SW 1271 (cell line): ENCODE data around the gene UBALD2.
"Not testable (repeated sequence)": the region's sequence is repeated elsewhere in the genome, so short reads cannot be mapped to it uniquely, and the experiment has no call there.

Source experiments
- DNase-seq, 2 experiments: peaks; one replicate each; lab custom pipeline; 2025; lab: John Stamatoyannopoulos, UW

Gene UBALD2

DNA sequence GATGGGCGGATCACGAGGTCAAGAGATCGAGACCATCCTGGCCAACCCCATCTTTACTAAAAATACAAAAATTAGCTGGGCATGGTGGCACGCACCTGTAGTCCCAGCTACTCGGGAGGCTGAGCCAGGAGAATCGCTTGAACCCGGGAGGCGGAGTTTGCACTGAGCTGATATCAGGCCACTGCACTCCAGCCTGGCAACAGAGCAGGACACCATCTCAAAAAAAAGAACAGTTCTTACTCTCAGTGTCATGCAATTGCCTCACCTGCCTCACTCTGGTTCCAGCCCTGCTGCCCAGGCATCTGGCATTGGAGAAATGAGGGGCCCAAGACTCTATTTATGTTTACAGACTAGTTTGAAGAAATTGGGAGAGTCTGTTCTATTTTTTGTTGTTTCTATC is 20.4 kb upstream of the UBALD2 start:
- not testable (repeated sequence) for DNase-seq

DNA sequence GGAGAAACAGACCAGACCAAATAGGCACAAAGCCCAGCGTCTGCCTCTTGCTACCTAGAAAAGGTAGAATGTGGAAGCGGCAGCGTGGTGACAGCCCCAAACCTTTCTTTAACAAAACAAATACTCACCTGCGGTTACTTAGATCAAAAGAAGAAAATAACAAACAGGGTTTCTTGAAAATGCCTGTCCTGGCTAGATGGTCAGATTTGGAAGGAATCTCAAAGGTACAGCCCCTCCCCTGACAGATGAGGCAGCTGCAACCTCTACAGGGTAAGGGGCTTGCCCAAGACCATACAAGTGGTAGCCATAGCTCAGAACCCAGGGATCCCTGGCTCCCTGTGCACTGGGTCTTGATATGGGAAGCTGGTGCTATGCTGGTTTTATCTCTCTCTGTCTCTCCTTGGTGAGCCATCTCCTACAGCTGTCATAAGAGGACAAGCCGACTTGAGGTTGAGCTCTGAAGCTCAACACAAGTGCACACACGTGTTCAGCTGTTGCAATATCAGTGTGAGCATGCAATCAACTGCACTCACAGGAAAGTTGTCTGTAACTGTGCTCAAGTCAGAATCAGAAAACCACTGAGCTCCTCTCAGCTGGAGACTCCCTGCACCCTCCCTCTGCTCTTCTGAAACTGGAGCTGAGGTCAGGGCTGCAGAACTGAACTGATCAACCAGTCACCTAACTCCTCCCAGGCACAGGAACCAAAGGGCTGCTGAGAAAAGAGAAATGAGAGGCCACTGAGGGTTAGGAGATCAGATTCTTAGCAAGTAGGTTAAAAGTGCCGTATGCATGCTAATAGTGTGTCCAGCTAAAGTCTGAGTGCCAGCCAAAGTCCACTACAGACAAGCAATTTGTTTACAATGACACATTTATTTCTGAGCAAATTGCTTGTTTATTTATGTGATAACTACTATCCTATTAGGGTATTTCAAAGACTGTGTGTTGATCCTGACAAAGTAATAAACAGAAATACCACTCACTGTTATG is 18.8 kb upstream of the UBALD2 start:
- no peak for DNase-seq

DNA sequence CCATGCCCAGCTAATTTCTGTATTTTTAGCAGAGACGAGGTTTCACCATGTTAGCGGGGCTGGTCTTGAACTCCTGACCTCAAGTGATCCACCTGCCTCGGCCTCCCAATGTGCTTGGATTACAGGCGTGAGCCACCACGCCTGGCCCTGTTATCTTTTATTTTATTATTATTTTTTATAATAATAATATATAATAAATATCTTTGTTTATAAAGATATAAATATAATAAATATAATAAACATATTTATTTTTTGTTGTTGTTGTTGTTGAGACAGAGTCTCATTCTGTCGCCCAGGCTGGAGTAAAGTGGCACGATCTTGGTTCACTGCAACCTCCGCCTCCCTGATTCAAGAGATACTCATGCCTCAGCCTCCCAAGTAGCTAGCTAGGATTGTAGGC is 17.8 kb upstream of the UBALD2 start:
- DNase-seq, result no peak

DNA sequence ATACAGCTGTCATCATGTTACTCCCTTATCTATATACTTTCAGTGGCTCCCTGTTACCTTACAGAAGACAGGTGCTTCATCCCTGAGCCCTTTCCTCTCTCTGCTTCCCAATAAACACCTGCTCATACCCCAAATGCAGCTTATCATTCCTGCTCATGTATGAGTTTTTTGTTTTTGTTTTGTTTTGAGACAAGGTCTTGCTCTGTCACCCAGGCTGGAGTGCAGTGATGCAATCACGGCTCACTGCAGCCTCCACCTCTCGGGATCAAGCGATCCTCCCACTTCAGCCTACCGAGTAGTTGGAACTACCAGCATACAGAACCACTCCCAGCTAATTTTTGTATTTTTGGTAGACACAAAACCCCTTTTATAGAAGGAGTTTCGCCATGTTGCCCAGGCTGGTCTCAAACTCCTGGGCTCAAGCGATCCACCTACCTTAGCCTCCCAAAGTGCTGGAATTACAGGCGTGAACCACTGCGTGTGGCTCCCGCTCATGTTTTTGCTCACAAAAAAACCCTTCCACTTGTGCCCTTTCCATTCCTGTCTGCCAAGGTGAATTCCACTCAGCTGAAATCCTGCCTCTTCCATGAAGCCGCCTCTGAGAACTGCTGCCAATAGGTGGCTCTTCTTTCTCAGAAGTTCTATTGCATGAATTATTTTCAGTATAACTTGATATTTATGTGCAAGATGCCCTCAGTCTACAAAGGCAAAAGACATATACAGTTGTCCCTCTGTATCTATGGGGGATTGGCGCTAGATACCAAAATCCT is 16.9 kb upstream of the UBALD2 start:
- no peak for DNase-seq

DNA sequence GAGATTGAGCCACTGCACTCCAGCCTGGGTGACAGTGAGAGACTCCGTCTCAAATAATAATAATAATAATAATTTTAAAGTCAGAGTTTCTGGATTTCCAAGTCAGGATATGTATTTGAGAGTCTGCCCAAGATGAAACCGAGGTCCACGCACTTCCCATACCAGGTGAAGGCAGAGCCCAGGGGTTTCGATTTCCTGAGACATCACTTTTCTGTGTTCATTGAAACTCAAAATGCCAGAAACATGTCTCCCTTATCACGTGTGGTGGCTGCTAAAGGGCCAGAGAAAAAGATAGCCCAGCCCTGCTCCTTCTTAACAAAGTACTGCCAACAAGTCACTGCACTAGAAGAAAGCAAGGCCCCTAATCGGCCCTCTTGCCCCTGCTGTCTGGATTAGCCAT is 15.0 kb upstream of the UBALD2 start:
- DNase-seq, result no peak

DNA sequence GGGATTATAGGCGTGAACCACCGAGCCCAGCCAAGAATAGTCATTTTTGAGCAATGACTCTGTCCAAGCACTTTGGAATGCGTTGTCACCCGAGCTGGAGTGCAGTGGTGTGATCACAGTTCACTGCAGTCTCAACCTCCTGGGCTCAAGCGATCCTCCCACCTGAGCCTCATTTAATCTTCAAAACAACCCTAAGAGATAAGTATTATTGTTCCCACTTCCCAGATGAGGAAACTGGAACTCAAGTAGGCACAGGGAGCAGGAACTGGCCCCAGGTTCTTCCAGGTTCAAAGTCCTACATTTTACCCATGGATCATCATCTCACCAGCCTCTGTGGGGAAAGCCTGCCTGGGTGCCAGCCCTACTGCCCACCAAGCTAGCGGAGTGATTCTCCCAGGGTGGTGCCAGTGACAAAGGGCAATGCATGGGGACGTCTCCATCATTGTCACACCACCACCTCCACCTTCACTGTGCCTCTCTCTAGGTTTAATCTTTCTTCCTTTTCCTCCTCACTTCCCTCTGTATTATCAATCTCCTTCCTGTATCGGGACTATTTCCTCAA is 13.6 kb upstream of the UBALD2 start:
- no peak for DNase-seq

DNA sequence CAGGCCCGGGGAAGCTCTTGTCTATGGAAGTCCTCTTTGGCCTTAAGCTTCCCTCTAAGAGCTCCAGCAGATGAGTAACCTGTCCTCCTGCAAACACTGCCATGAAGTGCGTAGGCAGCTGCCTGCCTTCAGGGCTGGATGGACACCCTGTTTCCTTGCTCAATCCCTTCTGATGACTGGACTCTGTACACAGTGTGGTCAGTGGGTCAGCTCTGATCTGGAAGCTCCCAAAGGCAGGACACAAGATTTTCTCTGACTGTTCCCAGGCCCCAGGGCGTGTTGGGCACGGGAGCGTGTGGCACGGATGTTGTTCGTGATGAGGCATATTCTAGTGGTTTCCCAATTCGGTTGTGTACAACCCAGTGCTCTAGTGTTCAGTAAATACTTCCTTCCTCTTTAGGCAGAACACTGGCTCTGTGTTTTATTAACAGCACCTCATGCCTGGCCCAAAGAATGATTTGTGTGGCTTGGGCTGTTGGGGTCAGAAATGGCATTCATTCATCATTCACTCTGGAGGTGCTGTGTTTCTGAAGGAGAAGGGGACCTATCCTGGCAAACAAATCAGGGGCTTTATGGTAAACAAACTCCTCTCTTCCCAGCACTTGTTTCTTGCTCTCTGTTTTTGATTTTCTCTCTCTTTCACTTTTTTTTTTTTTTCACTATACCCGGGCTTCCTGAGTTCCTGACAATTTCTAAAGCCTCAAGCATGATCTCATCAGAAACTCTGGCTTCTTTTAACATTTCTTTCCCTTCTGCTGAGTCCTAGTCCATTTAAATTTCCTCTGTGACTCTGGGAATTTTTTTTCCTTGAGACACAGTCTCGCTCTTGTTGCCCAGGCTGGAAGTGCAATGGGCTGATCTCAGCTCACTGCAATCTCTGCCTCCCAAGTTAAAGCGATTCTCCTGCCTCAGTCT is 12.9 kb upstream of the UBALD2 start:
- no peak for DNase-seq

DNA sequence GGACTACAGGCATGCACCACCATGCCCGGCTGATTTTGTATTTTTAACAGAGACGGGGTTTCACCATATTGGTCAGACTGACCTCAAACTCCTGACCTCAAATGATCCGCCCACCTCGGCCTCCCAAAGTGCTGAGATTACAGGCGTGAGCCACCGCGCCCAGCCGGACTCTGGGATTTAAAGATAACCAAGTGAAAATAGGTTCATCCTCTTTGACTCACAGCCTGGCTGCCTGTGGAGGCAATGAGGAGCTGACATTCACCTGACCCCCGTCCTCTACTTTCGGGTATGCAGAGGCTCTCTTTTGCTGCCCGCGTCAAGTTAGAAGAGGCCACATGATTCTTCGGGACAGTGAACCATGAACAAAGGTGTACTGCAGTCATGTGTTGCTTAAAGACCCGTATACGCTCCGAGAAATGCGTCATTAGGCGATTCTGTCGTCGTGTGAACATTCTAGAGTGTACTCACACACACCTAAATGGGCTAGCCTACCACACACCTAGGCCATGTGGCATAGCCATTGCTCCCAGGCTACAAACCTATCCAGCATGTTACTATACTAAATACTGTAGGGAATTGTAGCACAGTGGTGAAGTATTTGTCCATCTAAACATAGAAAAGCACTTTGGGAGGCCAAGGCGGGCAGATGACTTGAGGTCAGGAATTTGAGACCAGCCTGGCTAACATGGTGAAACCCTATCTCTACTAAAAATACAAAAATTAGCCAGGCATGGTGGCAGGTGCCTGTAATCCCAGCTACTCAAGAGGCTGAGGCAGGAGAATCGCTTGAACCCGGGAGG is 12.0 kb upstream of the UBALD2 start:
- not testable (repeated sequence) for DNase-seq

DNA sequence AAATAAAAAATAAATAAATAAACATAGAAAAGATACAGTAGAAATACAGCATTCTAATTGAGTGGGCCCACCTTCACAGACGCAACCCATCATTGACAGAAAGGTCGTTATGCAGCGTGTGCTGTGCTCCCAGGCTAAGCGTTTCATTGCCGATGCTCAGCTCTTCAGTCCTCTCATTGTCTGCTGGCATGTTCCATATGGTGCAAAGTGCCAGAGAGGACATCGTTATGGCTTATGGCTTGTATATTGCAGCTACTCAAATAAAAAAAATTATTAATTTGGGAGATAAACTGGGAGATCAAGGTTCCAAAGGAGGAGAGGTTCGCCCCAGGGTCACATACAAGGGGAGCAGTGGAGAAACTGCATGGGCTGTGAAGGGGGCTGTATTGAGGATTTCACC is 11.3 kb upstream of the UBALD2 start:
- DNase-seq, result no peak

DNA sequence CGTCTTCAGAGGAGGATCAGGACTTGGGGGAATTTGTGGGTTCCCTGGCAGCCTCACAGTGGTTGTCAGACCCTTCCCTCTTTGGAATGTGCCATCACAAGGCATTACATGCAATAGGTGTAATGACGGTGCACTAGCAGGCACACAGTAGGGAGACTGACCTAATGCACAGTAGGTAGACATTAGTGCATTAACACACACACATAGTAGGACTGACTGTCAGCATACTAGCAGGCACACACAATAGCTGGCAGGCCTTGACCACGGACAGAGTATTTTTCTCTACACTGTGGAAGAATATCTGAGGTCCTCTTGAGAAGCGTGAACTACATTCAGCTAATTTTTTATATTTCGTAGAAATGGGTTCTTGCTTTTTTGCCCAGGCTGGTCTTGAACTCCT is 10.9 kb upstream of the UBALD2 start:
- DNase-seq, result no peak

DNA sequence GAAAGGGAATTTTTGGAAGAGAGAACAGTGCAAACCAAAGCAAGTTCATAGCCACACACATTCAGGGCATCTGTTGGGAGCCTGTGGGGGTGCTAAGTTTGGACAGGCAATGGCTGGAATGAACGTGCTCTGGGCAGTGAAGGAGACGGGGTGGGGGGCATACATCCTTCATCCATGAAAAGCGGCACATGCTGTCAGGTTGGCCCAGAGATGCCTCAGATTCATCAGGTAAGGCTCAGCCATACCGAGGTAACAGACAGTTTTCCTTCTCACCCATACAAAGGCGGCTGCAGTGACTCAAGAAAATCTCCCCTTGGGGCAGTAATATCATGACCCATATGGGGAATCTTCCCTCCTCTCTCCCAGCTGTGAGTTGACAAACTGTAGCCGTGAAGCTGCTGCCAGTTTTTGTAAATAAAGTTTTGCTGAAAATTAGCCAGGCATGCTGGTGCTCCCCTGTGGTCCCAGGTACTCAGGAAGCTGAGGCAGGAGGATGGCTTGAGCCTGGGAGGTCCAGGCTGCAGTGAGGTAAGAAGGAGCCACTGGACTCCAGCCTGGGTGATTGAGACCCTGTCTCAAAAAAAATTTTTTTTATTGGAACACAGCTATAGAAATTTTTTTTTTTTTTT is 9.2 kb upstream of the UBALD2 start:
- DNase-seq, result no peak

DNA sequence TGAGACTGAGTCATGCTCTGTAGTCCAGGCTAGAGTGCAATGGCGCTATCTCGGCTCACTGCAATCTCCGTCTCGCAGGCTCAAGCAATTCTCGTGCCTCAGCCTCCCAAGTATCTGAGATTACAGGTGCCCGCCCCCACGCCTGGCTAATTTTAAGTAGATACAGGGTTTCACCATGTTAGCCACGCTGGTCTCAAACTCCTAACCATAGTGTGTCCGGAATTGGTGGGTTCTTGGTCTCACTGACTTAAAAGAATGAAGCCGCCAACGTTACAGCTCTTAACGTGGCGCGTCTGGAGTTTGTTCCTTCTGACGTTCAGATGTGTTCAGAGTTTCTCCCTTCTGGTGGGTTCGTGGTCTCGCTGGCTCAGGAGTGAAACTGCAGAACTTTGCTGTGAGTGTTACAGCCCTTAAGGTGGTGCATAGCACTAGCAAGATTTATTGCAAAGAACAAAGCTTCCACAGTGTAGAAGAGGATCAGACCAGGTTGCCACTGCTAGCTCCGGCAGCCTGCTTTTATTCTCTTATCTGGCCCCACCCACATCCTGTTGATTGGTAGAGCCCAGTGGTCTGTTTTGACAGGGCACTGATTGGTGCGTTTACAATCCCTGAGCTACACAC is 8.6 kb upstream of the UBALD2 start:
- DNase-seq, result not testable (repeated sequence)

DNA sequence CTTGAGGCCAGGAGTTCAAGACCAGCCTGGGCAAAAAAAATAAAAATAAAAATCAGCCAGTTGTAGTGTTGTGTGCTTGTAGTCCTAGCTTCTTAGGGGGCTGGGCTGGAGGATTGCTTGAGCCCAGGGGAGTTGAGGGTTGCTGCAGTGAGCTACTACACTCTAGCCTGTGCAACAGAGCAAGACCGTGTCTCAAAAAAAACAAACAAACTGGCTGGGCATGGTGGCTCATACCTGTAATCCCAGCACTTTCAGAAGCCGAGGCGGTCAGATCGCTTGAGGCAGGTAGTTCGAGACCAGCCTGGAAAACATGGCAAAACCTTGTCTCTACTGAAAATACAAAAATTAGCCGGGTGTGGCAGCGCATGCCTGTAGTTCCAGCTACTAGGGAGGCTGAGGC is 4.9 kb upstream of the UBALD2 start:
- no peak for DNase-seq

DNA sequence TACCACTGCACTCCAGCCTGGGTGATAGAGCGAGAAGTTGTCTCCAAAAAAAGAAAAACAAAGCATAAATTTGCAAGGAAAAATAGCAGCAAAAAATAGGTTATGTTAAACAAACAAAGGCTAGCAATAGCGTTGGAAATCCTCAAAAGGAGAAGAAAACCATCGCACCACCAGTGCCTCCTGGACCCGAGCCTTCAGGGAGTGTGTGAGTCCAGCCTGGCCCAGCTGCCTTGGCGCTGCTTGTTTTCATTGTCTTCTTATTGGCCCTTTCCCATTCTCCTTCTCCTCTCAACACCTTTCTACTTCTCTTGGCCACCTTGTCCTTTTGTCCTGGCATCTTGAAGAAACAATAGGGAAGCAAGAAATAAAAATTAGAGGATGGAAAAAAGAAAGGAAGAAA is 4.5 kb upstream of the UBALD2 start:
- DNase-seq, result no peak

DNA sequence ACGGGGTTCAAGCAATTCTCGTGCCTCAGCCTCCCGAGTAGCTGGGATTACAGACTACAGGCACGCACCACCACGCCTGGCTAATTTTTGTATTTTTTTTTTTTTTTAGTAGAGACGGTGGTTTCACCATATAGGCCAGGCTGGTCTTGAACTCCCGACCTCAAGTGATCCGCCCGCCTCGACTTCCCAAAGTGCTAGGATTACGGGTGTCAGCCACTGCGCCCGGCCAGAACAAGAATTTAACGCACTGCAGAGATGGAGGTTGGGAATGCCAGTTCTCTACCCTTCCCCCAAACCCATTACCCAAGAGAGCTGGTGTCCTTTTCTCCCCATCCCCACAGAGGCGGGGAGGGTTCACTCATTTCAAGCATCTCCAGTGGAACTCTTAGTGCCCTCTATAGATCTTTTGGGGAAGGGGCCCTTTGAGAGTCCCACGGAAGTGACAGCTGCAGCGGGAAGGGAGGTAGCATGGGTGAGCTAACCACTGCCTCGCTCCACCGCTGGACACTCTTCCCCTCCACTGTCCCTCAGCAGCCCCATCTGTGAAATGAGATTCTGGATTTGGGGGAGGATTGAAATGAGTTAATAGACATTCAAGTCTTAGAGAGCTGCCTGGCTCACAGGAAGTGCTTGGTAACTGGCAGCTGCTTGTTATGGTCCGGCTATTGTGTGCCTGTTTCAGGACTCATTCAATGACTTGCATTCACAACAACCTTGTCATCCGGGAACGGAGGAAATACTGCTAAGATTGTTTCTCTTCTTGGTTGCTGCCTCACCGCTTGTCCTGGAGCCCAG is 3.5 kb upstream of the UBALD2 start:
- no peak for DNase-seq

DNA sequence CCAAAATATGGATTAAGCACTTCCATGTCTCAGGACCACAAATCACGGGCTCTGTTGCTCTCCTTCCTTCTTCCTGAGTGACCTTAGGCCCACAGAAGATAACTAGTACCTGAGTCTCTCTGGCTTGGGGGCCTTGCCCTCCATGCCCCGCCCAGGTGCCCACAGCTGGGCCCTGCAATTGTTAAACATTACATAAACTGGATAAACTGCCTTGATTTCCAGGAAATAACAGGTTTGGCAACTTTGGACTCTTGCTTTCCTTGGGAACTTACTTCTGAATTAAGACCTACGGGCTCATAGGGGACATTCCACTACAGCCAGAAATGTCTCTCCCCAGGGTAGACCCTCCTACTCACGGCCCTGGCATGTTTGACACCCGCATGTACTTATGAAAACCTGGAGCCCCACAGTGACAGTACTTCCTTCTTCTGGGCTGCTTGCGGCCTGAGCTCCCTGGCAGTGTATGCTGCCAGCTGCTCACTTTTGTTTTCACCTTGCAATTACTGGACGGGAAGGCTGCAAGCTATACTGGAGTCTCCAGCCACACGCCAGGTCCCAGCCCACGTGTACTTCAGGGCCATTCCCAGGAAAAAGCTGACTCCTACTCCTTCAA is 2.3 kb upstream of the UBALD2 start:
- no peak for DNase-seq

DNA sequence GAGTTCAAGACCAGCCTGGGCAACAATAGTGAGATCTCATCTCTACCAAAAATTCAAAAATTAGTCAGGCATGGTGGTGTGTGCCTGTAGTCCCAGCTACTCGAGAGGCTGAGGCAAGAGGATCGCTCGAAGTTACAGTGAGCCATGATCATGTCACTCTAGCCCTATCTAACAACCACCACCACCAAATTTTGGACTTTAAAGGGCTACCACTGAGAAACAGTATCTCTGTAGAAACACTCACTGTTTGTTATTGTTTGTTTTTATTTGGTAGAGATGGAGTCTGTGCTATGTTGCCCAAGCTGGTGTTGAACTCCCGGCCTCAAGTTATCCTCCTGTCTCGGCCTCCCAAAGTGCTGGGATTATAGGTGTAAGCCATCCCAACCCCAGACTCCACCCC is 1.3 kb upstream of the UBALD2 start:
- no peak for DNase-seq

DNA sequence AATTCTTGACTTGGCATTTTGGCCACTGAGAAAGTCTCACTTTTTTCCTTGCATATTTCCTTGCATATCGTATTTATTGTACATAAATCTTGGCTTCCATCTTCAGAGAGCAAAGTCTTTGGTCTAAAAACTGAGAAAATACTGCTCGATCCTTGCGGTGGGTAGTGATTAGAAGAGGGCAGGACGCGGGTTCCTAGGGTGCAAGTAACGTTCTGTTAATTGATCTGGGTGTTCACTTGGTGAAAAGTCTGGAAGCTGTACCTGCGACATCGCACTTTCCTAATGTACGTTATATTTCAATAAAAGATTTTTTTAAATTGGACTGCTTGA is 758 bp upstream of the UBALD2 start:
- no peak for DNase-seq
